B cell (primary cell): ENCODE data around the gene C1orf52. TPM values are rescaled to one million over a fixed set of nuclear protein-coding genes. Genes with fewer than 3 reads are reported as not detected.

Experiments used
- ATAC-seq: fragments of 200-7000 bp; cut with Tn5 transposase; one replicate; pipeline ENCODE4 v1.10.0; 2021; ENCODE audit warnings: low read depth, mild to moderate bottlenecking, moderate number of reproducible peaks, moderate library complexity
- CTCF ChIA-PET: fragments of 350-600 bp; sonication (Branson Sonifier 250); formaldehyde crosslinking; loops from one replicate; lab custom pipeline; 2021; ENCODE audit warnings: antibody characterized with exemption, inconsistent platforms; lab: Charles Lee
- POLR2A ChIA-PET: fragments of 350-600 bp; sonication (Branson Sonifier 250); formaldehyde crosslinking; loops from one replicate; lab custom pipeline; 2021; ENCODE audit warnings: antibody characterized with exemption; lab: Charles Lee
- DNase-seq: peaks from one replicate; pipeline ENCODE4 v3.0.0; 2013
- H2AFZ ChIP-seq: 2 replicates; pipeline ENCODE4 v1.6.1; 2012; ENCODE audit warnings: mild to moderate bottlenecking, low read depth, low read length; ENCODE audit not compliant: insufficient read depth, poor library complexity, severe bottlenecking
- H3K27ac ChIP-seq, 2 donors: 1 replicate in 1 of 2; 2 replicates in 1 of 2; pipeline ENCODE4 v1.5.1; 2012 to 2013; ENCODE audit warnings: low read length in 2 of 2, mild to moderate bottlenecking in 2 of 2, moderate library complexity in 1 of 2
- H3K27me3 ChIP-seq, 4 experiments: fragments of 200-600 bp in 1 of 4; sonication (generic) in 1 of 4; replicated peaks in 1 of 4; 1 replicate in 2 of 4; 2 replicates in 2 of 4; pipeline versions ENCODE4 v1.6.1 to v1.7.0; 2013 to 2016; ENCODE audit warnings: low read length in 3 of 4, mild to moderate bottlenecking in 2 of 4, mixed read lengths in 1 of 4, moderate library complexity in 1 of 4; ENCODE audit not compliant: insufficient read depth in 4 of 4, control insufficient read depth in 3 of 4; ENCODE audit errors: control extremely low read depth in 1 of 4
- H3K36me3 ChIP-seq, 2 experiments: replicated peaks in 1 of 2; 1 replicate in 1 of 2; 2 replicates in 1 of 2; pipeline versions ENCODE4 v1.6.1 to v1.7.1; 2013; ENCODE audit warnings: low read length in 1 of 2; ENCODE audit not compliant: insufficient read depth in 2 of 2, control insufficient read depth in 1 of 2; ENCODE audit errors: control extremely low read depth in 1 of 2, extremely low read depth in 1 of 2
- H3K4me1 ChIP-seq, 2 donors: fragments of 200-600 bp in 1 of 2; sonication (generic) in 1 of 2; 1 replicate in 1 of 2; 2 replicates in 1 of 2; pipeline versions ENCODE4 v1.5.1 to v1.6.1; 2013 to 2017; ENCODE audit warnings: low read length in 2 of 2; ENCODE audit not compliant: control insufficient read depth in 2 of 2, insufficient read depth in 2 of 2
- H3K4me2 ChIP-seq: replicated peaks from 2 replicates; pipeline ENCODE3; 2012; ENCODE audit warnings: mild to moderate bottlenecking, low read depth, low read length; ENCODE audit not compliant: poor library complexity, severe bottlenecking
- H3K4me3 ChIP-seq, 5 experiments: fragments of 200-600 bp in 1 of 5; sonication (generic) in 1 of 5; 1 replicate in 3 of 5; 2 replicates in 2 of 5; pipeline versions ENCODE4 v1.5.1 to v1.7.0; 2011 to 2016; ENCODE audit warnings: low read length in 4 of 5, mild to moderate bottlenecking in 4 of 5, low read depth in 2 of 5, control low read depth in 1 of 5, moderate library complexity in 1 of 5; ENCODE audit not compliant: insufficient read depth in 1 of 5; ENCODE audit errors: control extremely low read depth in 1 of 5, extremely low read depth in 1 of 5
- H3K79me2 ChIP-seq: fragments of 200-600 bp; sonication (generic); one replicate; pipeline ENCODE4 v1.6.0; 2016; ENCODE audit warnings: low read length; ENCODE audit not compliant: control insufficient read depth, insufficient read depth
- H3K9ac ChIP-seq: fragments of 200-600 bp; sonication (generic); 2 replicates; pipeline ENCODE4 v1.6.1; 2017; ENCODE audit warnings: mild to moderate bottlenecking, low read length, moderate library complexity
- H3K9me3 ChIP-seq, 3 donors: one replicate each; pipeline versions ENCODE4 v1.6.1 to v1.7.1; 2013; ENCODE audit warnings: low read length in 2 of 3; ENCODE audit not compliant: control insufficient read depth in 2 of 3, insufficient read depth in 1 of 3; ENCODE audit errors: control extremely low read depth in 1 of 3
- H4K20me1 ChIP-seq: 2 replicates; pipeline ENCODE4 v1.6.0; 2012; ENCODE audit warnings: mild to moderate bottlenecking, low read length; ENCODE audit not compliant: insufficient read depth, control insufficient read depth, poor library complexity, severe bottlenecking
- H3K27ac Mint-ChIP-seq: one replicate; pipeline ENCODE4 v1.8.0; 2021; ENCODE audit warnings: mixed read lengths
- H3K27me3 Mint-ChIP-seq: one replicate; pipeline ENCODE4 v1.8.0; 2021; ENCODE audit warnings: mixed read lengths
- H3K4me1 Mint-ChIP-seq: one replicate; pipeline ENCODE4 v1.8.0; 2021; ENCODE audit warnings: mixed read lengths
- H3K4me3 Mint-ChIP-seq: one replicate; pipeline ENCODE4 v1.8.0; 2021; ENCODE audit warnings: mixed read lengths
- H3K9me3 Mint-ChIP-seq: one replicate; pipeline ENCODE4 v1.8.0; 2022; ENCODE audit warnings: mixed read lengths; ENCODE audit not compliant: insufficient read depth
- CTCF ChIP-seq: fragments of 200-600 bp; IDR thresholded peaks from one replicate; pipeline ENCODE4 v1.8.0; 2022; ENCODE audit warnings: antibody characterized with exemption, mild to moderate bottlenecking
- EZH2 ChIP-seq: IDR thresholded peaks from 2 replicates; pipeline ENCODE4 v1.6.1; 2012; ENCODE audit warnings: borderline replicate concordance, low read depth, mild to moderate bottlenecking, moderate library complexity, low read length; ENCODE audit not compliant: insufficient read depth, poor library complexity, severe bottlenecking
- WGBS: methylation state at CpG from one replicate; pipeline ENCODE4 v1.1.5; 2013; ENCODE audit warnings: missing lambda C conversion rate; ENCODE audit not compliant: insufficient coverage; 5-methylcytosine and 5-hydroxymethylcytosine counted together
- intact Hi-C: fragments of 100-400 bp; cut with micrococcal nuclease; formaldehyde crosslinking; loops from one replicate; pipeline ENCODE4 v1.10.0; 2022
- polyA plus RNA-seq: library from polyadenylated mRNA; depleted of rRNA; stranded (reverse); fragments of >200 nt; gene quantifications from 2 replicates; pipeline ENCODE4 v1.2.3, GENCODE V29; 2012
- total RNA-seq, 2 donors: library from RNA; stranded (reverse); fragments of 120-200 nt in 1 of 2; gene quantifications; 1 replicate in 1 of 2; 2 replicates in 1 of 2; pipeline versions ENCODE4 v1.2.3 to v1.2.4, GENCODE V29; 2013 to 2022

Gene C1orf52
- total and polyA plus RNA-seq, 2 donors (not counting 1 experiment from before 2014, with no cell fraction given): 29.9 to 45.3 TPM

- Mint-ChIP-seq H3K27me3 (peaks cover 15% of the 10 kb centered on the region), H3K27ac (no peak overlapping the region), H3K4me3 (peak overlapping the region; percentile 84), H3K4me1 (peaks cover 9% of the 10 kb centered on the region), H3K9me3 (no peaks in the 10 kb centered on the region)
- DNase-seq (peak; percentile 80), ATAC-seq (peak; percentile 96)
- peaks cover 0 to 11% (median 6%) of the 10 kb centered on the region in 4 experiments for H3K27me3 ChIP-seq
- no peak for TF ChIP-seq EZH2
- TF ChIP-seq CTCF: peak; percentile 90
- H3K27ac ChIP-seq: no peak overlapping the region
- intact Hi-C loops: loop anchor here (1.0 to 10.0 kb wide), 5 partner anchors 87 to 603 kb away; partner anchors contain the start of gene CCN1
- H2AFZ ChIP-seq: peak overlapping the region; percentile 57
- peak overlapping the region in 2 of 5 experiments; percentile 28 to 38 for H3K4me3 ChIP-seq
- WGBS: 27% methylated on average over 24 of the region's 27 CpGs
- peak overlapping the region; percentile 70 for H3K4me2 ChIP-seq
- H3K9ac ChIP-seq: peak overlapping the region; percentile 41
- peaks cover 8 to 10% of the 10 kb centered on the region in 2 donors for H3K4me1 ChIP-seq
- peaks cover 3% of the 10 kb centered on the region for H3K79me2 ChIP-seq
- POLR2A ChIA-PET: no interaction called here
- H4K20me1 ChIP-seq: no peaks in the 10 kb centered on the region
- CTCF ChIA-PET: interaction anchor here (0.6 to 4.4 kb wide), 31 partner anchors 8 to 716 kb away, joined by 3 to 49 read pairs (median 4); partner anchors contain the start of genes BCL10, C1orf52 and CCN1
- H3K36me3 ChIP-seq: no peaks in the 10 kb centered on the region
- H3K9me3 ChIP-seq: no peaks in the 10 kb centered on the region
Measured at GRCh38 chr1:85307987-85308832, 48.7 kb upstream of the C1orf52 start.

- DNase-seq (no peak), ATAC-seq (no peak)
- H3K27ac Mint-ChIP-seq: no peak overlapping the region
- no peak overlapping the region for H2AFZ ChIP-seq
- no peaks in the 10 kb centered on the region for H3K9me3 Mint-ChIP-seq
- H4K20me1 ChIP-seq: no peaks in the 10 kb centered on the region
- H3K4me1 Mint-ChIP-seq: peaks cover 9% of the 10 kb centered on the region
- H3K27me3 Mint-ChIP-seq: peaks cover 15% of the 10 kb centered on the region
- H3K4me3 Mint-ChIP-seq: no peak overlapping the region
- WGBS: 94% methylated on average over 4 of the region's 4 CpGs
- ChIA-PET CTCF (no interaction called here), POLR2A (no interaction called here)
- H3K27me3 ChIP-seq: peaks cover 0 to 7% (median 5%) of the 10 kb centered on the region in 4 experiments
- no peak overlapping the region for H3K9ac ChIP-seq
- H3K27ac ChIP-seq: no peak overlapping the region
- intact Hi-C loops: loop anchor here (10.0 kb wide), 1 partner anchor 89 kb away; no protein-coding TSS in a partner anchor
- no peaks in the 10 kb centered on the region for H3K36me3 ChIP-seq
- peaks cover 3% of the 10 kb centered on the region for H3K79me2 ChIP-seq
- H3K4me1 ChIP-seq: peaks cover 8 to 10% of the 10 kb centered on the region in 2 donors
- no peak for TF ChIP-seq CTCF
- no peak for TF ChIP-seq EZH2
- H3K4me2 ChIP-seq: no peak overlapping the region
- H3K4me3 ChIP-seq: no peak overlapping the region
- H3K9me3 ChIP-seq: no peaks in the 10 kb centered on the region
Measured at GRCh38 chr1:85306236-85306635, 46.8 kb upstream of the C1orf52 start.
